Urothelium cell line (cell line): ENCODE results near the gene MTO1.
"Not testable (repeated sequence)": the region's sequence is repeated elsewhere in the genome, so short reads cannot be mapped to it uniquely, and the experiment has no call there.

ENCODE experiments used
- DNase-seq: peaks from one replicate; pipeline ENCODE4 v3.0.0; 2011; ENCODE audit warnings: low spot score, mixed read lengths
- FAIRE-seq: peaks from 2 replicates; lab custom pipeline; 2011; peaks lifted over from hg19 to GRCh38; lab: Jason Lieb, UNC

Gene MTO1

GRCh38 chr6:73461537-73462350 is at the start of gene MTO1:
Gene MTO1 (plus strand): TSS chr6:73461737. CDS start chr6:73461855, 118 bp downstream.
- DNase-seq (peak; percentile 91), FAIRE-seq (no peak)

GRCh38 chr6:73413102-73413501 is 48.4 kb upstream of the MTO1 start:
- FAIRE-seq (no peak), DNase-seq (no peak)

GRCh38 chr6:73418081-73418741 is 43.3 kb upstream of the MTO1 start:
- no peak for FAIRE-seq
- no peak for DNase-seq

GRCh38 chr6:73421534-73421933 is 40.0 kb upstream of the MTO1 start:
- FAIRE-seq (no peak), DNase-seq (no peak)

- FAIRE-seq (no peak), DNase-seq (no peak)
Measured at GRCh38 chr6:73435236-73435635, 26.3 kb upstream of the MTO1 start.

- FAIRE-seq (no peak), DNase-seq (no peak)
Measured at GRCh38 chr6:73443555-73443954, 18.0 kb upstream of the MTO1 start.

GRCh38 chr6:73451223-73452106 is 10.1 kb upstream of the MTO1 start:
- peak; percentile 40 for DNase-seq
- no peak for FAIRE-seq

GRCh38 chr6:73452107-73452461 is 9.5 kb upstream of the MTO1 start, which contains the start of gene CGAS:
Gene CGAS (minus strand): TSS chr6:73452297. CDS start chr6:73452181, 116 bp downstream.
- DNase-seq (peak; percentile 58), FAIRE-seq (no peak)

- no peak for FAIRE-seq
Measured at GRCh38 chr6:73455865-73456629, 5.5 kb upstream of the MTO1 start.

GRCh38 chr6:73459474-73459873 is 2.1 kb upstream of the MTO1 start:
- DNase-seq, FAIRE-seq: not testable (repeated sequence)

More at GRCh38 chr6:73455865-73456629, 5.5 kb upstream of the MTO1 start:
- no peak for DNase-seq

- no peak for FAIRE-seq
- DNase-seq: no peak
Measured at GRCh38 chr6:73460056-73460455, 1.5 kb upstream of the MTO1 start.

GRCh38 chr6:73471686-73472290 is 10.3 kb downstream of the MTO1 start:
- DNase-seq (no peak), FAIRE-seq (no peak)

GRCh38 chr6:73476723-73477122 is 15.2 kb downstream of the MTO1 start:
- FAIRE-seq (no peak), DNase-seq (no peak)

- DNase-seq (no peak), FAIRE-seq (no peak)
Measured at GRCh38 chr6:73477407-73477806, 15.9 kb downstream of the MTO1 start.

GRCh38 chr6:73481969-73482368 is 20.4 kb downstream of the MTO1 start:
- DNase-seq (no peak), FAIRE-seq (no peak)

- no peak for DNase-seq
- no peak for FAIRE-seq
Measured at GRCh38 chr6:73484438-73484837, 22.9 kb downstream of the MTO1 start.

GRCh38 chr6:73487473-73487872 is 25.9 kb downstream of the MTO1 start:
- DNase-seq: no peak
- FAIRE-seq: no peak

- no peak for FAIRE-seq
- no peak for DNase-seq
Measured at GRCh38 chr6:73491377-73491776, 29.8 kb downstream of the MTO1 start.

- FAIRE-seq (no peak), DNase-seq (no peak)
Measured at GRCh38 chr6:73497915-73498314, 36.4 kb downstream of the MTO1 start.
